WTC11 (cell line): ENCODE results near the gene PHYHD1.

Source experiments
- GABPB1 ChIP-seq: sonication (generic); formaldehyde crosslinking; IDR thresholded peaks from 2 replicates; pipeline ENCODE4 v1.8.1; 2023; ENCODE audit warnings: mild to moderate bottlenecking, missing genetic modification reagents
- TP53 ChIP-seq: sonication (generic); formaldehyde crosslinking; IDR thresholded peaks from 2 replicates; pipeline ENCODE4 v1.8.1; 2023; ENCODE audit warnings: mild to moderate bottlenecking, missing genetic modification reagents
- TF ChIP-seq, protein P1 (sequence below): fragments of 200-600 bp; IDR thresholded peaks from 2 replicates; pipeline ENCODE4 v1.8.0; 2022; ENCODE audit warnings: antibody characterized with exemption
- TF ChIP-seq, protein P2 (sequence below): sonication (generic); formaldehyde crosslinking; IDR thresholded peaks from 2 replicates; pipeline ENCODE4 v1.8.0; 2022; ENCODE audit warnings: mild to moderate bottlenecking, missing genetic modification reagents

DNA sequence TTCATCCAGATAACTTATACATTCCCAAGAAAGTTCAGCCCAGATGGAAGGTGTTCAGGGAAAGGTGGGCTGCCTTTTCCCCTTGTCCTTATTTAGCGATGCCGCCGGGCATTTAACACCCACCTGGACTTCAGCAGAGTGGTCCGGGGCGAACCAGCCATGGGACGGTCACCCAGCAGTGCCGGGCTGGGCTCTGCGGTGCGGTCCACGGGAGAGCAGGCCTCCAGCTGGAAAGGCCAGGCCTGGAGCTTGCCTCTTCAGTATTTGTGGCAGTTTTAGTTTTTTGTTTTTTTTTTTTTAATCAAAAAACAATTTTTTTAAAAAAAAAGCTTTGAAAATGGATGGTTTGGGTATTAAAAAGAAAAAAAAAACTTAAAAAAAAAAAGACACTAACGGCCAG lies 4.0 kb upstream of the PHYHD1 start:
- TF ChIP-seq TP53 (CRISPR knock-in tag) (no peak), GABPB1 (CRISPR knock-in tag) (no peak)
- TF ChIP-seq, protein P1, sequence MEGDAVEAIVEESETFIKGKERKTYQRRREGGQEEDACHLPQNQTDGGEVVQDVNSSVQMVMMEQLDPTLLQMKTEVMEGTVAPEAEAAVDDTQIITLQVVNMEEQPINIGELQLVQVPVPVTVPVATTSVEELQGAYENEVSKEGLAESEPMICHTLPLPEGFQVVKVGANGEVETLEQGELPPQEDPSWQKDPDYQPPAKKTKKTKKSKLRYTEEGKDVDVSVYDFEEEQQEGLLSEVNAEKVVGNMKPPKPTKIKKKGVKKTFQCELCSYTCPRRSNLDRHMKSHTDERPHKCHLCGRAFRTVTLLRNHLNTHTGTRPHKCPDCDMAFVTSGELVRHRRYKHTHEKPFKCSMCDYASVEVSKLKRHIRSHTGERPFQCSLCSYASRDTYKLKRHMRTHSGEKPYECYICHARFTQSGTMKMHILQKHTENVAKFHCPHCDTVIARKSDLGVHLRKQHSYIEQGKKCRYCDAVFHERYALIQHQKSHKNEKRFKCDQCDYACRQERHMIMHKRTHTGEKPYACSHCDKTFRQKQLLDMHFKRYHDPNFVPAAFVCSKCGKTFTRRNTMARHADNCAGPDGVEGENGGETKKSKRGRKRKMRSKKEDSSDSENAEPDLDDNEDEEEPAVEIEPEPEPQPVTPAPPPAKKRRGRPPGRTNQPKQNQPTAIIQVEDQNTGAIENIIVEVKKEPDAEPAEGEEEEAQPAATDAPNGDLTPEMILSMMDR, result no peak
- TF ChIP-seq, protein P2, sequence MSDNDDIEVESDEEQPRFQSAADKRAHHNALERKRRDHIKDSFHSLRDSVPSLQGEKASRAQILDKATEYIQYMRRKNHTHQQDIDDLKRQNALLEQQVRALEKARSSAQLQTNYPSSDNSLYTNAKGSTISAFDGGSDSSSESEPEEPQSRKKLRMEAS (CRISPR knock-in tag), result no peak
